ENCODE measurements around the gene HMGXB4.

HMGXB4 gene

DNA sequence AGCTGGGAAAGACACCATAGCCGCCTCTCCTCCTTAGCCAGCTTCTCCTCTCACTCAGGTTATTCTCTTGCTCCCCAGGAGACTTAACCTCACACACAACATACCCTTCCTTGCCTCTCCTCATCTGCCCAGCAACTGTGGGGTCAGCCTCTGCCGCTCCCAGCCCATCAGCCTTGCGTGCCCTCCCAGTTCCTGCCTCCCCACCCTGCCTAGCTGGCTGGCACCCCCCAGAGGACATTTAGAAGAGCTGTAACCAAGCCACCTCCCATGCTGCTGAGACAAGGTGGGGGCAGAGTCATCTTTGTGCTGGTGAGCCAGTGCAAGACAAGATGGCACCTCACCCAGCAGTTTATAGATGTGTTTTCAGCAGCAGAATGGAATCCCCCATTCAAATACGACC lies 80.6 kb downstream of the HMGXB4 start:
- H3K27me3 ChIP-seq (replicated peaks; ENCODE audit: control insufficient read depth, insufficient read depth, low read length): no peaks in the 10 kb centered on the region
- DNase-seq (ENCODE audit: extremely low read depth, insufficient read length): no peak
- peaks cover under 1% of the 10 kb centered on the region for H3K36me3 ChIP-seq (ENCODE audit: control insufficient read depth, insufficient read depth, low read length)
- TF ChIP-seq, protein P1, sequence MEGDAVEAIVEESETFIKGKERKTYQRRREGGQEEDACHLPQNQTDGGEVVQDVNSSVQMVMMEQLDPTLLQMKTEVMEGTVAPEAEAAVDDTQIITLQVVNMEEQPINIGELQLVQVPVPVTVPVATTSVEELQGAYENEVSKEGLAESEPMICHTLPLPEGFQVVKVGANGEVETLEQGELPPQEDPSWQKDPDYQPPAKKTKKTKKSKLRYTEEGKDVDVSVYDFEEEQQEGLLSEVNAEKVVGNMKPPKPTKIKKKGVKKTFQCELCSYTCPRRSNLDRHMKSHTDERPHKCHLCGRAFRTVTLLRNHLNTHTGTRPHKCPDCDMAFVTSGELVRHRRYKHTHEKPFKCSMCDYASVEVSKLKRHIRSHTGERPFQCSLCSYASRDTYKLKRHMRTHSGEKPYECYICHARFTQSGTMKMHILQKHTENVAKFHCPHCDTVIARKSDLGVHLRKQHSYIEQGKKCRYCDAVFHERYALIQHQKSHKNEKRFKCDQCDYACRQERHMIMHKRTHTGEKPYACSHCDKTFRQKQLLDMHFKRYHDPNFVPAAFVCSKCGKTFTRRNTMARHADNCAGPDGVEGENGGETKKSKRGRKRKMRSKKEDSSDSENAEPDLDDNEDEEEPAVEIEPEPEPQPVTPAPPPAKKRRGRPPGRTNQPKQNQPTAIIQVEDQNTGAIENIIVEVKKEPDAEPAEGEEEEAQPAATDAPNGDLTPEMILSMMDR (IDR thresholded peaks at IDR 0.05; ENCODE audit: insufficient read depth, low read length, poor library complexity, severe bottlenecking): peak; percentile 48
- H3K4me3 ChIP-seq (replicated peaks; ENCODE audit: low read depth, low read length): no peak overlapping the region

DNA sequence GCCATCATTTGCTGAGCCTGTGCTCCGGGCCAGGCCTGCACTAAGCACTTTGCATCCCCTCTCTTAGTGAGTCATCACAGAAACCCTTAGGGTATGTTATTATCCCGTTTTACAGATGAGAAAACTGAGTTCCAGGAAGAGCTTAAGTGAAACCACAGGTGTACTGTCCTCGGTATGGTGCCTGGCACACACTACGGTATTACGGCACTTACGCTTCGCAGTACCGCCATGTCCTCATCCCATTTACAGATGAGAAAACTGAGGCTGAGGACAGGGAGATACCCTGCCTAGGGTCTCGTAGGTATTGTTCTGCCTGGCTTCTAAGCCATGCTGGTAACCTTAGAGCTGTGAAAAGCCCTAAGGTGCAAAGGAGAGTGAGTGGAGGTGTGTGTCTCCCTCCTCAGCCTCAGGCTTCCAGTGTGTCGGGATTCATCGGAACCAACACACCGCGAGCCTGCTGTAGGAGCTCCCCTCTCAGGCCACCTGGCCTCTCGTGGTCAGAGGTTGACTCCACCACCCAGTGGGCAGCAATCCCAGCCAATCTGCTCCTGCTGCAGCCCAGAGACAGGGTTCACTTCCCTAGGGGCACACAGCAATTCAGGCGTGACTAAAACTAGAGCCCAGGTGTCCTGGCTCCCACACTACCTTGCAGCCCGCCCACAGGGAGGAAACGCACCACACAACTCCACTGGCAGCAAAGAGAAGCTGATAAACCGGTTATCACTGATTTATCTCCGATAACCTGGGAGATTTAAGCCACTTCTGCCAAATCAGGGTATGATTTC lies 84.0 kb downstream of the HMGXB4 start:
- no peak overlapping the region for H3K4me3 ChIP-seq (replicated peaks; ENCODE audit: low read depth, low read length)
- no peak for DNase-seq (ENCODE audit: extremely low read depth, insufficient read length)
- TF ChIP-seq, protein P1 (IDR thresholded peaks at IDR 0.05; ENCODE audit: insufficient read depth, low read length, poor library complexity, severe bottlenecking): no peak
- H3K36me3 ChIP-seq (ENCODE audit: control insufficient read depth, insufficient read depth, low read length): peaks cover 7% of the 10 kb centered on the region
- no peaks in the 10 kb centered on the region for H3K27me3 ChIP-seq (replicated peaks; ENCODE audit: control insufficient read depth, insufficient read depth, low read length)

- Histone ChIP-seq H3K27me3 (replicated peaks; ENCODE audit: control insufficient read depth, insufficient read depth, low read length) (no peaks in the 10 kb centered on the region), H3K36me3 (ENCODE audit: control insufficient read depth, insufficient read depth, low read length) (peaks cover 9% of the 10 kb centered on the region), H3K4me3 (replicated peaks; ENCODE audit: low read depth, low read length) (no peak overlapping the region)
- no peak for DNase-seq (ENCODE audit: extremely low read depth, insufficient read length)
- TF ChIP-seq, protein P1 (IDR thresholded peaks at IDR 0.05; ENCODE audit: insufficient read depth, low read length, poor library complexity, severe bottlenecking): no peak
These were observed 85.1 kb downstream of the HMGXB4 start for GRCh38 chr22:35342390-35342789.

DNA sequence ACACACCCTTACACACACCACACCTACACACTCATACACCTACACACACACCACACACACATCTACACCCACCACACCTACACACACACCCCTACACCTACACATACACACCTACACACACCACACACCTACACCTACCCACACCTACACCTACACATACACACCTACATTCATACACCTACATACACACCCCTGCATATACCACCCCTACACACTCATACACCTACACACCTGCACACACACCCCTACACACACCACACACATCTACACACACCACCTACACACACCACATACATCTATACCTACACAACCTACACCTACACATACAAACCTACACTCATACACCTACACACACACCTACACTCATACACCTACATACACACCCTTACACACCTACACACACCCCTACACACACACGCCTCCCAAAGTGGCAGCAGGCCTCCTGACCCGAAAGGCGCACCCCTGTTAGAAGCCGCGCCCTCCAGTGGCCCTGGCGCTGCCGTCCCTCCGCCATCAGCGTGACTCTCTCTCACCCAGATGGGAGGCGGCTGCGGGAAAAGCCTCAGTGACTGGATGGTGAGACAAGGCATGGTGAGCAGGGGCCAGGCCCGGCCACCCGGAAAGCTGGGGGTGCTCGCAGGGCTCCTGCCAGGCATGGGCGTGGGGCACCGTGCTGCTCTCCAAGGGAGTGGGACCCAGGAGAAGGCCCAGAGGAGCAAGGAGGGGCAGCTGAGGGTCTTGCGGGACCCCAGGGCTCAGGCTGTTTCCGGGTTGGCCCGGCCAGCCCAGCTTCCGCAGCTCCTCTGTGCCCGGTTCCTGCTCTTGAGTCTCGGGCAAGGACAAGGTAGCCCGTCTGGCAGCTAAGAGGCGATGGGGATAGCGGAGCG lies 86.6 kb downstream of the HMGXB4 start:
- H3K27me3 ChIP-seq (replicated peaks; ENCODE audit: control insufficient read depth, insufficient read depth, low read length): no peaks in the 10 kb centered on the region
- no peak for DNase-seq (ENCODE audit: extremely low read depth, insufficient read length)
- TF ChIP-seq, protein P1 (IDR thresholded peaks at IDR 0.05; ENCODE audit: insufficient read depth, low read length, poor library complexity, severe bottlenecking): no peak
- H3K4me3 ChIP-seq (replicated peaks; ENCODE audit: low read depth, low read length): no peak overlapping the region
- peaks cover 9% of the 10 kb centered on the region for H3K36me3 ChIP-seq (ENCODE audit: control insufficient read depth, insufficient read depth, low read length)

GRCh38 chr22:35344956-35345690 lies 87.8 kb downstream of the HMGXB4 start:
- TF ChIP-seq, protein P1 (IDR thresholded peaks at IDR 0.05; ENCODE audit: insufficient read depth, low read length, poor library complexity, severe bottlenecking): no peak
- DNase-seq (ENCODE audit: extremely low read depth, insufficient read length): no peak
- H3K27me3 ChIP-seq (replicated peaks; ENCODE audit: control insufficient read depth, insufficient read depth, low read length): no peaks in the 10 kb centered on the region
- H3K4me3 ChIP-seq (replicated peaks; ENCODE audit: low read depth, low read length): no peak overlapping the region
- H3K36me3 ChIP-seq (ENCODE audit: control insufficient read depth, insufficient read depth, low read length): peaks cover 9% of the 10 kb centered on the region
